Measurements from ENCODE around the gene TMBIM6.

DNA sequence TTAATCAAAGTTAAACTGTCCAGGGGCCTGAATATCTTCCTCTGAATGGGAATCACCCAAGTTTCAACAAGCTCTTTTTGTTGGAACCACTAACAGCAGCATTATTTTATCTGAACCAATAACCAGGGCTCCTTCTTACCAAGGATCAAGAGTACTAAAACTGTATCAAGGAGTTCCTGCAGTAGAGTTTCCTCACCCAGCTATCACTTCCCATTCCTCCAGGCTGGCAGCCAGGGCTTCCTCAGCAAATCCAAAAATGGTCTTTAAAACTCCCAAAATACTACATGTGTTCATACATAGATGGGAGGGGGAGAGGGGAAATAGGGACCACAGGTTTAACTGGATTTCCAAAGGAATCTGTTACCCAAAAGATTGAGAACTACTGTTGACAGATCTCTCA lies 44.6 kb upstream of the TMBIM6 start:
- no peak for TF ChIP-seq POLR2A (IDR thresholded peaks at IDR 0.05; ENCODE audit: low read depth, low read length)
- no peak for TF ChIP-seq POLR2AphosphoS5 (IDR thresholded peaks at IDR 0.05; ENCODE audit: low read depth, low read length)
- no peak for TF ChIP-seq TAF1 (IDR thresholded peaks at IDR 0.05; ENCODE audit: borderline replicate concordance, low read depth, low read length)

All from GM12892 (cell line).